ENCODE results near the gene CHMP2A.
"Not testable (repeated sequence)": the region's sequence is repeated elsewhere in the genome, so short reads cannot be mapped to it uniquely, and the experiment has no call there.

CHMP2A gene

DNA sequence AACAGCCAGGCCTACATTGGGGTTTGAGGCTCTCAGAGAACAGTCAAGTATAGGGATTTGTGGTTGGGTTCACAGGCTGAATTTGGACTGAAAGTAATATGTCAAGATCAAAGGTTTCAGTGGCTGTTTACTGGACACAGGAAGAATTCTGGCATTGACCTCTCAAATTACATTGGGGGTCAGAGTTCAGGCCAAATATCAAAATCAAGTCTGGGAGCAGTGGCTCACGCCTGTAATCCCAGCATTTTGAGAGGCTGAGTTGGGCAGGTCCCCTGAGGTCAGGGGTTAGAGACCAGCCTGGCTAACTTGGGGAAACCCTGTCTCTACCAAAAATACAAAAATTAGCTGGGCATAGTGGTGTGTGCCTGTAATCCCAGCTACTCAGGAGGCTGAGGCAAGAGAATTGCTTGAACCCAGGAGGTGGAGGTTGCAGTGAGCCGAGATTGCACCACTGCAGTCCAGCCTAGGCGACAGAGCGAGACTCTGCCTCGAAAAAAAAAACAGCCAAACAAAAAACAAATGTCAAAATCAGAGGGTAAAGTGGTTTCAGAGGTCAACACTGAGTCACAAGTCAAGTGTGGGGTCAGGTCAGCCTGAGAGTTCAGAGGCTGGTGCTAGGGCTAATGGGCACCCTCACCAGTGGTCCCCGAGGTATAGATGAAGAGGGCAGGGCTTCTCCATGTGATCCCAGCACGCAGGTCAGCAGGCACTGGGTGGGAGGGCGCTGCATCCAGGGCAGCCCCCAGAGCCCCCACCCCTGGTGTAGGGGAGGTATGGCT lies 44.6 kb downstream of the CHMP2A start:
- DNase-seq = no peak

- no peak for DNase-seq
Measured at GRCh38 chr19:58509731-58510083, 45.2 kb downstream of the CHMP2A start.

DNA sequence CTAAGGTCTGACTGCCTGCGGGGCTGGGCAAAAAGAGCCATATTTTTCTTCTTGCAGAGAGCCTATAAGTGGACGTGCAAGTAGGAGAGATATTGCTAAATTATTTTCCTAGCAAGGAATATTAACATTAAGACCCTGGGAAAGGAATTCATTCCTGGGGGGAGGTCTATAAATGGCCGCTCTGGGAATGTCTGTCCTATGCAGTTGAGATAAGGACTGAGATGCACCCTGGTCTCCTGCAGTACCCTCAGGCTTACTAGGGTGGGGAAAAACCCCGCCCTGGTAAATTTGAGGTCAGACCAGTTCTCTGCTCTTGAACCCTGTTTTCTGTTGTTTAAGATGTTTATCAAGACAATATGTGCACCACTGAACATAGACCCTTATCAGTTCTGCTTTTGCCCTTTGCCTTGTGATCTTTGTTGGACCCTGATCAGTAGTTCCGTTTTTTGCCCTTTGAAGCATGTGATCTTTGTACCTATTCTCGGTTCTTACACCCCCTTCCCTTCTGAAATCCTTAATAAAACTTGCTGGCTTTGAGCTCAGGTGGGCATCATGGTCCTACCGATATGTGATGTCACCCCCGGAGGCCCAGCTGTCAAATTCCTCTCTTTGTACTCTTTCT lies 47.2 kb downstream of the CHMP2A start:
- not testable (repeated sequence) for DNase-seq

All from NCI-H2029 treated with DMSO at 0.1 percent for 48 hours (cell line).